CD14-positive monocyte (primary cell): ENCODE measurements around the gene CYTH1. TPM values are rescaled to one million over a fixed set of nuclear protein-coding genes. Genes with fewer than 3 reads are reported as not detected.
A peak's percentile ranks its signal among the peaks of the same experiment; 100 is the strongest.

Source experiments
- DNase-seq, 3 donors: peaks; one replicate each; pipeline ENCODE4 v3.0.0-alpha.2; 2011 to 2022
- H2AFZ ChIP-seq: 2 replicates; pipeline ENCODE4 v1.6.0; 2012; ENCODE audit warnings: mild to moderate bottlenecking, low read depth, low read length, inconsistent platforms; ENCODE audit not compliant: insufficient read depth, poor library complexity, severe bottlenecking
- H3K27ac ChIP-seq, 2 donors: 1 replicate in 1 of 2; 2 replicates in 1 of 2; pipeline ENCODE4 v1.5.1; 2012 to 2013; ENCODE audit warnings: low read length in 2 of 2, control low read depth in 1 of 2, inconsistent platforms in 1 of 2, low read depth in 1 of 2, mild to moderate bottlenecking in 1 of 2
- H3K27me3 ChIP-seq, 2 donors: one replicate each; pipeline versions ENCODE4 v1.6.0 to v1.6.1; 2011 to 2013; ENCODE audit warnings: low read length in 2 of 2; ENCODE audit not compliant: control insufficient read depth in 2 of 2, insufficient read depth in 2 of 2
- H3K36me3 ChIP-seq, 2 donors: replicated peaks in 1 of 2; 1 replicate in 1 of 2; 2 replicates in 1 of 2; pipeline versions ENCODE4 v1.5.1 to v1.6.1; 2012 to 2013; ENCODE audit warnings: low read length in 2 of 2, control low read depth in 1 of 2, inconsistent platforms in 1 of 2, mild to moderate bottlenecking in 1 of 2; ENCODE audit not compliant: insufficient read depth in 2 of 2, control insufficient read depth in 1 of 2
- H3K4me1 ChIP-seq, 2 donors: 1 replicate in 1 of 2; 2 replicates in 1 of 2; pipeline versions ENCODE4 v1.5.1 to v1.6.1; 2012 to 2013; ENCODE audit warnings: low read length in 2 of 2, control low read depth in 1 of 2, inconsistent platforms in 1 of 2, mild to moderate bottlenecking in 1 of 2, moderate library complexity in 1 of 2; ENCODE audit not compliant: insufficient read depth in 2 of 2, control insufficient read depth in 1 of 2
- H3K4me2 ChIP-seq: replicated peaks from 2 replicates; pipeline ENCODE3; 2012; ENCODE audit warnings: low read length, moderate library complexity, mild to moderate bottlenecking; ENCODE audit not compliant: poor library complexity, severe bottlenecking; ENCODE audit errors: extremely low read depth
- H3K4me3 ChIP-seq, 3 experiments: fragments of 200-600 bp in 1 of 3; sonication (generic) in 1 of 3; replicated peaks in 1 of 3; 1 replicate in 2 of 3; 2 replicates in 1 of 3; pipeline ENCODE4 v1.5.1; 2011 to 2013; ENCODE audit warnings: low read length in 3 of 3, mild to moderate bottlenecking in 3 of 3, control low read depth in 2 of 3, low read depth in 2 of 3, inconsistent platforms in 1 of 3, moderate library complexity in 1 of 3
- H3K79me2 ChIP-seq: 2 replicates; pipeline ENCODE4 v1.6.0; 2012; ENCODE audit warnings: mild to moderate bottlenecking, control low read depth, inconsistent platforms, low read length, moderate library complexity; ENCODE audit not compliant: insufficient read depth
- H3K9ac ChIP-seq: 2 replicates; pipeline ENCODE4 v1.6.0; 2017; ENCODE audit warnings: low read length, mild to moderate bottlenecking; ENCODE audit not compliant: insufficient read depth, poor library complexity, severe bottlenecking
- H3K9me3 ChIP-seq, 2 donors: replicated peaks in 1 of 2; 1 replicate in 1 of 2; 2 replicates in 1 of 2; pipeline versions ENCODE4 v1.5.1 to v1.6.1; 2012 to 2013; ENCODE audit warnings: low read length in 2 of 2, control low read depth in 1 of 2; ENCODE audit not compliant: control insufficient read depth in 1 of 2, insufficient read depth in 1 of 2
- H4K20me1 ChIP-seq: 2 replicates; pipeline ENCODE4 v1.6.0; 2012; ENCODE audit warnings: mild to moderate bottlenecking, low read length, control low read depth, moderate library complexity; ENCODE audit not compliant: insufficient read depth
- H3K27ac Mint-ChIP-seq, 7 donors: one replicate each; pipeline ENCODE4 v1.8.0; 2020; ENCODE audit warnings: mild to moderate bottlenecking in 7 of 7, mixed read lengths in 7 of 7, moderate library complexity in 6 of 7, inconsistent platforms in 2 of 7
- H3K27me3 Mint-ChIP-seq, 3 donors: one replicate each; pipeline ENCODE4 v1.8.0; 2021 to 2022; ENCODE audit warnings: low read depth in 3 of 3, mild to moderate bottlenecking in 3 of 3, mixed read lengths in 3 of 3, moderate library complexity in 3 of 3, inconsistent platforms in 1 of 3
- H3K36me3 Mint-ChIP-seq, 2 donors: one replicate each; pipeline ENCODE4 v1.8.0; 2020; ENCODE audit warnings: mixed read lengths in 2 of 2, inconsistent platforms in 1 of 2, mild to moderate bottlenecking in 1 of 2
- H3K4me1 Mint-ChIP-seq: one replicate; pipeline ENCODE4 v1.8.0; 2020; ENCODE audit warnings: mild to moderate bottlenecking, mixed read lengths
- H3K4me3 Mint-ChIP-seq, 2 donors: one replicate each; pipeline ENCODE4 v1.8.0; 2020; ENCODE audit warnings: mild to moderate bottlenecking in 2 of 2, mixed read lengths in 2 of 2, moderate library complexity in 1 of 2
- H3K9me3 Mint-ChIP-seq, 7 donors: one replicate each; pipeline ENCODE4 v1.8.0; 2020 to 2022; ENCODE audit warnings: mixed read lengths in 7 of 7, mild to moderate bottlenecking in 6 of 7, moderate library complexity in 6 of 7, inconsistent platforms in 2 of 7
- CTCF ChIP-seq: fragments of 200-600 bp; IDR thresholded peaks from one replicate; pipeline ENCODE4 v1.8.0; 2022; ENCODE audit warnings: antibody characterized with exemption, mild to moderate bottlenecking
- WGBS: methylation state at CpG from one replicate; pipeline ENCODE4 v1.1.5; 2013; ENCODE audit warnings: missing lambda C conversion rate; ENCODE audit not compliant: insufficient coverage; 5-methylcytosine and 5-hydroxymethylcytosine counted together
- intact Hi-C, 2 donors: fragments of 100-400 bp; cut with micrococcal nuclease; formaldehyde crosslinking; loops; one replicate each; pipeline versions ENCODE4 v1.15.0 to v1.15.1; 2023
- polyA plus RNA-seq, 3 donors: library from polyadenylated mRNA; depleted of rRNA in 1 of 3; unstranded in 2 of 3; stranded (reverse) in 1 of 3; fragments of 300-500 nt in 2 of 3; fragments of >200 nt in 1 of 3; fragmentation: Illumina TruSeq in 2 of 3; gene quantifications; 1 replicate in 2 of 3; 2 replicates in 1 of 3; pipeline ENCODE4 v1.2.3, GENCODE V29; 2012 to 2021

The CYTH1 gene
- polyA plus RNA-seq, 3 donors = 68.6 to 211 (median 80.9) TPM

- Histone ChIP-seq H4K20me1 (peaks cover 74% of the 10 kb centered on the region), H3K27me3 (no peaks in the 10 kb centered on the region), H3K27ac (peak overlapping the region; percentile 86 to 88), H3K9ac (peak overlapping the region; percentile 52), H3K4me1 (peaks cover 76 to 91% of the 10 kb centered on the region in 2 donors), H2AFZ (no peak overlapping the region), H3K9me3 (no peaks in the 10 kb centered on the region), H3K36me3 (peaks cover 3 to 20% of the 10 kb centered on the region in 2 donors), H3K79me2 (peaks cover 99% of the 10 kb centered on the region), H3K4me3 (peak overlapping the region in 2 of 3 experiments; percentile 45 to 67), H3K4me2 (peak overlapping the region; percentile 82)
- Mint-ChIP-seq H3K27ac (peak overlapping the region; percentile 94 to 98 (median 97)), H3K4me1 (peaks cover 88% of the 10 kb centered on the region), H3K9me3 (no peaks in the 10 kb centered on the region), H3K36me3 (peaks cover 22 to 35% of the 10 kb centered on the region in 2 donors), H3K4me3 (peak overlapping the region; percentile 64 to 76), H3K27me3 (peaks cover 0 to 6% (median 0%) of the 10 kb centered on the region in 3 donors)
- TF ChIP-seq CTCF = no peak
- intact Hi-C loops = loop anchor here in 1 of 2 donors (10.0 kb wide), 1 partner anchor 167 kb away; no protein-coding TSS in a partner anchor
- 0% methylated on average over 1 of the region's 2 CpGs for WGBS
- DNase-seq = peak in 2 of 3 donors; percentile 42 to 67
Measured at GRCh38 chr17:78747488-78747887, 34.6 kb downstream of the CYTH1 start.

DNA sequence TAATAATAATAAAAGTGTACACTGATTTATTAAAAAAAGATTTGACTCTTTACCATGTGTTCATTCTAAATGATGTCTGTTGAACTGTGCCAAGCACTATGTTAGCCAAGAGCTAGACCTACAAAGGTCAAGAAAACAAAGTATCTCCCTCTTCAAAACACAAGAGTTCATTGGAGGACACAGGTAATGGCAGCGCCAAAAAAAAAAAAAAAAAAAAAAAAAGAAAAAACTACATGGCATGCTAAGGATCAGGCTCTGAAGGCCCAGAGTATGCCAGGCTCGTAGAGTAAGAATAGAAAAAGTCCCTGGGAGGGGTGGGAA is 35.2 kb downstream of the CYTH1 start:
- whole genome bisulfite sequencing = no CpG with 5 or more reads among the region's 2 CpGs
- no peak overlapping the region for H3K9ac ChIP-seq
- H3K27ac ChIP-seq = peak overlapping the region; percentile 86 to 88
- H3K4me3 Mint-ChIP-seq = peak overlapping the region in 1 of 2 donors; percentile 72
- peaks cover 3 to 20% of the 10 kb centered on the region in 2 donors for H3K36me3 ChIP-seq
- peaks cover 99% of the 10 kb centered on the region for H3K79me2 ChIP-seq
- H3K4me3 ChIP-seq = peak overlapping the region in 1 of 3 experiments; percentile 67
- peak overlapping the region; percentile 82 for H3K4me2 ChIP-seq
- no peak for TF ChIP-seq CTCF
- H3K9me3 Mint-ChIP-seq = no peaks in the 10 kb centered on the region
- no peak for DNase-seq
- intact Hi-C loops = loop anchor here in 1 of 2 donors (10.0 kb wide), 1 partner anchor 168 kb away; no protein-coding TSS in a partner anchor
- peaks cover 88% of the 10 kb centered on the region for H3K4me1 Mint-ChIP-seq
- H3K9me3 ChIP-seq = no peaks in the 10 kb centered on the region
- peak overlapping the region; percentile 94 to 98 (median 97) for H3K27ac Mint-ChIP-seq
- H2AFZ ChIP-seq = no peak overlapping the region
- H4K20me1 ChIP-seq = peaks cover 75% of the 10 kb centered on the region
- H3K27me3 ChIP-seq = no peaks in the 10 kb centered on the region
- peaks cover 22 to 35% of the 10 kb centered on the region in 2 donors for H3K36me3 Mint-ChIP-seq
- peaks cover 0 to 6% (median 0%) of the 10 kb centered on the region in 3 donors for H3K27me3 Mint-ChIP-seq
- H3K4me1 ChIP-seq = peaks cover 76 to 91% of the 10 kb centered on the region in 2 donors
